HCT116 (cell line): ENCODE results near the gene RGS6. TPM values are rescaled to one million over a fixed set of nuclear protein-coding genes. Genes with fewer than 3 reads are reported as not detected.

Experiments used
- ATAC-seq: fragments of 200-7000 bp; cut with Tn5 transposase; 2 replicates; pipeline ENCODE4 v1.9.1; 2020; ENCODE audit warnings: mild to moderate bottlenecking, moderate library complexity
- BruUV-seq: library from RNA; stranded (reverse); fragments of 400-500 nt; replicated peaks from 2 replicates; lab custom pipeline; 2021; lab: Mats Ljungman, UMichigan
- CTCF ChIA-PET: fragments of 300-600 bp; sonication (Branson Sonifier 250); formaldehyde crosslinking; loops from one replicate; lab custom pipeline; 2021; ENCODE audit warnings: antibody characterized with exemption; lab: Charles Lee
- POLR2A ChIA-PET: fragments of 300-600, 350-600 bp; sonication (Branson Sonifier 250); formaldehyde crosslinking; loops from one replicate; lab custom pipeline; 2021; ENCODE audit warnings: antibody characterized with exemption; lab: Charles Lee
- RAD21 ChIA-PET, 2 experiments: fragments of 300-600 bp; sonication (Branson Sonifier 250); formaldehyde crosslinking; loops; one replicate each; lab custom pipeline; 2023; ENCODE audit warnings: low total read pairs in 2 of 2; ENCODE audit not compliant: uncharacterized antibody in 2 of 2, unreplicated experiment in 2 of 2, low non-redundant PET in 1 of 2; lab: Charles Lee
- DNase-seq: peaks from one replicate; pipeline ENCODE4 v3.0.0-alpha.2; 2010; ENCODE audit warnings: low read depth, low spot score
- H2AFZ ChIP-seq: fragments of 200-600 bp; shearing (Covaris generic), sonication (generic); 2 replicates; pipeline ENCODE4 v1.6.1; 2017; ENCODE audit warnings: low read depth, mixed run types, mixed read lengths, antibody characterized with exemption, low read length; ENCODE audit not compliant: poor library complexity, severe bottlenecking
- H3K27ac ChIP-seq: 2 replicates; pipeline ENCODE4 v1.5.1; 2012; ENCODE audit warnings: low read depth, low read length
- H3K27me3 ChIP-seq: fragments of 200-600 bp; sonication (generic); 2 replicates; pipeline ENCODE4 v1.6.1; 2016; ENCODE audit warnings: mixed run types, low read length, mixed read lengths; ENCODE audit not compliant: insufficient read depth
- H3K36me3 ChIP-seq, 2 experiments: fragments of 200-500 bp in 1 of 2; fragments of 200-600 bp in 1 of 2; sonication (Bioruptor generic) in 1 of 2; sonication (generic) in 1 of 2; 2 replicates each; pipeline versions ENCODE4 v1.5.1 to v1.6.1; 2014 to 2016; ENCODE audit warnings: low read length in 2 of 2, inconsistent platforms in 1 of 2, mixed read lengths in 1 of 2, mixed run types in 1 of 2; ENCODE audit not compliant: insufficient read depth in 2 of 2, control insufficient read depth in 1 of 2
- H3K4me1 ChIP-seq, 2 experiments: fragments of 200-600 bp in 1 of 2; sonication (generic) in 1 of 2; 2 replicates each; pipeline versions ENCODE4 v1.5.1 to v1.6.1; 2012 to 2017; ENCODE audit warnings: low read length in 2 of 2, inconsistent platforms in 1 of 2, mild to moderate bottlenecking in 1 of 2, mixed read lengths in 1 of 2, mixed run types in 1 of 2, moderate library complexity in 1 of 2; ENCODE audit not compliant: insufficient read depth in 2 of 2, control insufficient read depth in 1 of 2
- H3K4me2 ChIP-seq: fragments of 200-600 bp; sonication (generic); 2 replicates; pipeline ENCODE4 v1.6.1; 2017; ENCODE audit warnings: mixed run types, low read length, mixed read lengths
- H3K4me3 ChIP-seq, 2 experiments: fragments of 200-600 bp in 1 of 2; sonication (generic) in 1 of 2; replicated peaks in 1 of 2; 2 replicates each; pipeline ENCODE4 v1.5.1; 2011 to 2016; ENCODE audit warnings: low read length in 2 of 2, control low read depth in 1 of 2, low read depth in 1 of 2, mild to moderate bottlenecking in 1 of 2, mixed read lengths in 1 of 2, mixed run types in 1 of 2
- H3K79me2 ChIP-seq: fragments of 200-600 bp; sonication (generic); 2 replicates; pipeline ENCODE4 v1.6.1; 2017; ENCODE audit warnings: mild to moderate bottlenecking, mixed run types, low read length, moderate library complexity, mixed read lengths; ENCODE audit not compliant: insufficient read depth
- H3K9ac ChIP-seq: fragments of 200-600 bp; sonication (generic); 2 replicates; pipeline ENCODE4 v1.6.1; 2016; ENCODE audit warnings: low read length, mixed read lengths
- H3K9me2 ChIP-seq: fragments of 200-600 bp; sonication (generic), shearing (Covaris generic); 2 replicates; pipeline ENCODE4 v1.6.1; 2017; ENCODE audit warnings: mixed run types, mild to moderate bottlenecking, moderate library complexity; ENCODE audit not compliant: insufficient read depth
- H3K9me3 ChIP-seq, 2 experiments: fragments of 200-500 bp in 1 of 2; fragments of 200-600 bp in 1 of 2; sonication (Bioruptor generic) in 1 of 2; sonication (generic) in 1 of 2; 2 replicates each; pipeline ENCODE4 v1.6.1; 2014 to 2017; ENCODE audit warnings: low read length in 2 of 2, mixed read lengths in 2 of 2, inconsistent platforms in 1 of 2, low read depth in 1 of 2, mild to moderate bottlenecking in 1 of 2, mixed run types in 1 of 2, moderate library complexity in 1 of 2; ENCODE audit not compliant: control insufficient read depth in 1 of 2, insufficient read depth in 1 of 2
- H4K20me1 ChIP-seq: fragments of 200-600 bp; sonication (generic), shearing (Covaris generic); 2 replicates; pipeline ENCODE4 v1.6.1; 2017; ENCODE audit warnings: mixed run types, mild to moderate bottlenecking, moderate library complexity; ENCODE audit not compliant: insufficient read depth
- EGR1 ChIP-seq: IDR thresholded peaks from 2 replicates; pipeline ENCODE4 v1.6.1; 2012; ENCODE audit warnings: low read depth
- ELF1 ChIP-seq: IDR thresholded peaks from 2 replicates; pipeline ENCODE4 v1.6.1; 2012; ENCODE audit warnings: low read depth, borderline replicate concordance
- EZH2 ChIP-seq: fragments of 200-600 bp; sonication (generic); IDR thresholded peaks from 2 replicates; pipeline ENCODE4 v1.6.1; 2017; ENCODE audit warnings: antibody characterized with exemption, mixed run types
- EZH2phosphoT487 ChIP-seq: fragments of 200-600 bp; IDR thresholded peaks from 2 replicates; pipeline ENCODE4 v1.6.1; 2018; ENCODE audit warnings: antibody characterized with exemption, borderline replicate concordance
- FOSL1 ChIP-seq: IDR thresholded peaks from 2 replicates; pipeline ENCODE4 v1.6.1; 2012; ENCODE audit warnings: low read depth
- JUND ChIP-seq: IDR thresholded peaks from 2 replicates; pipeline ENCODE4 v1.6.1; 2012
- POLR2AphosphoS5 ChIP-seq: IDR thresholded peaks from 2 replicates; pipeline ENCODE4 v1.6.1; 2011; ENCODE audit warnings: mild to moderate bottlenecking, low read depth, low read length, moderate library complexity
- RAD21 ChIP-seq: IDR thresholded peaks from 2 replicates; pipeline ENCODE4 v1.6.1; 2012; ENCODE audit warnings: low read depth, mild to moderate bottlenecking
- SIN3A ChIP-seq: IDR thresholded peaks from 2 replicates; pipeline ENCODE4 v1.6.1; 2012; ENCODE audit warnings: low read depth
- SP1 ChIP-seq: IDR thresholded peaks from 2 replicates; pipeline ENCODE4 v1.6.1; 2012; ENCODE audit warnings: low read depth
- SRF ChIP-seq: IDR thresholded peaks from 2 replicates; pipeline ENCODE4 v1.6.1; 2012; ENCODE audit warnings: low read depth
- YY1 ChIP-seq: IDR thresholded peaks from 2 replicates; pipeline ENCODE4 v1.6.1; 2011; ENCODE audit warnings: low read length, low read depth, moderate library complexity, mild to moderate bottlenecking; ENCODE audit not compliant: insufficient replicate concordance; ENCODE audit errors: extremely low read depth
- ZNF274 ChIP-seq: fragments of 200-500 bp; sonication (Bioruptor generic); IDR thresholded peaks from 2 replicates; pipeline ENCODE4 v1.6.1; 2014; ENCODE audit warnings: mild to moderate bottlenecking, low read depth, low read length, inconsistent platforms
- intact Hi-C: fragments of 100-400 bp; cut with micrococcal nuclease; formaldehyde crosslinking; loops from 2 replicates; pipeline ENCODE4 v1.10.0; 2022
- total RNA-seq: library from RNA; stranded (reverse); gene quantifications from one replicate; pipeline ENCODE4 v1.2.1, GENCODE V29; 2021; ENCODE audit not compliant: unreplicated experiment
- TF ChIP-seq, protein P1 (sequence below): IDR thresholded peaks from 2 replicates; pipeline ENCODE4 v1.6.1; 2011; ENCODE audit warnings: mild to moderate bottlenecking, low read length, moderate library complexity; ENCODE audit not compliant: insufficient replicate concordance; ENCODE audit errors: extremely low read depth
- TF ChIP-seq, protein P2 (sequence below): IDR thresholded peaks from 2 replicates; pipeline ENCODE4 v1.6.1; 2012
- TF ChIP-seq, protein P3 (sequence below): IDR thresholded peaks from 2 replicates; pipeline ENCODE4 v1.6.1; 2012
- TF ChIP-seq, protein P4 (sequence below), 3 experiments: fragments of 200-600 bp in 1 of 3; sonication (generic) in 1 of 3; IDR thresholded peaks in 2 of 3; conservative IDR thresholded peaks in 1 of 3; 2 replicates each; pipeline ENCODE4 v1.5.1; 2012 to 2017; ENCODE audit warnings: low read depth in 2 of 3, low read length in 2 of 3, antibody characterized with exemption in 1 of 3, borderline replicate concordance in 1 of 3, control low read depth in 1 of 3, mild to moderate bottlenecking in 1 of 3, mixed read lengths in 1 of 3, mixed run types in 1 of 3, moderate library complexity in 1 of 3; ENCODE audit not compliant: insufficient read depth in 1 of 3

RGS6 gene
- total RNA-seq, 1 experiment from 2014 or later: 4.7 TPM

DNA sequence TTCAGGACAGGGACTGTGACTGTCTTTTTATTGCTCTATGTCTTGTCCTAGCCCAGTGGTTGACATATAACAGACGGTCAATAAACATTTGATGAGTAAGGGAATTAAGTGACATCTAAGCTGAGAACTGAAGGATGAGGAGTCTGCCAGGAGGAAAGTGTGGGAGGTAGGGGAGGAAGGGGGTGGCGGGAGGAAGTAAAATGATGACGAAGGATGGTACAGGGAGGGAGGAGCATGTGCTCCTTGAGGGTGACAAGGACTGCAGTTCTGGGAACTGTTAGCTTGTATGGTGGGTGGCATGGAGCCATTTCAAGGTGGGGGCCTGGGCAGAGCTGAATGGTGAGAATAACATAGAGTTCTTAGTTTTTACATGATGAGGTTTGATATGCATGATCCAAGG is 64.4 kb downstream of the RGS6 start (continued):
- TF ChIP-seq, protein P1, sequence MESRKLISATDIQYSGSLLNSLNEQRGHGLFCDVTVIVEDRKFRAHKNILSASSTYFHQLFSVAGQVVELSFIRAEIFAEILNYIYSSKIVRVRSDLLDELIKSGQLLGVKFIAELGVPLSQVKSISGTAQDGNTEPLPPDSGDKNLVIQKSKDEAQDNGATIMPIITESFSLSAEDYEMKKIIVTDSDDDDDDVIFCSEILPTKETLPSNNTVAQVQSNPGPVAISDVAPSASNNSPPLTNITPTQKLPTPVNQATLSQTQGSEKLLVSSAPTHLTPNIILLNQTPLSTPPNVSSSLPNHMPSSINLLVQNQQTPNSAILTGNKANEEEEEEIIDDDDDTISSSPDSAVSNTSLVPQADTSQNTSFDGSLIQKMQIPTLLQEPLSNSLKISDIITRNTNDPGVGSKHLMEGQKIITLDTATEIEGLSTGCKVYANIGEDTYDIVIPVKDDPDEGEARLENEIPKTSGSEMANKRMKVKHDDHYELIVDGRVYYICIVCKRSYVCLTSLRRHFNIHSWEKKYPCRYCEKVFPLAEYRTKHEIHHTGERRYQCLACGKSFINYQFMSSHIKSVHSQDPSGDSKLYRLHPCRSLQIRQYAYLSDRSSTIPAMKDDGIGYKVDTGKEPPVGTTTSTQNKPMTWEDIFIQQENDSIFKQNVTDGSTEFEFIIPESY: no peak
- TF ChIP-seq SP1: no peak

DNA sequence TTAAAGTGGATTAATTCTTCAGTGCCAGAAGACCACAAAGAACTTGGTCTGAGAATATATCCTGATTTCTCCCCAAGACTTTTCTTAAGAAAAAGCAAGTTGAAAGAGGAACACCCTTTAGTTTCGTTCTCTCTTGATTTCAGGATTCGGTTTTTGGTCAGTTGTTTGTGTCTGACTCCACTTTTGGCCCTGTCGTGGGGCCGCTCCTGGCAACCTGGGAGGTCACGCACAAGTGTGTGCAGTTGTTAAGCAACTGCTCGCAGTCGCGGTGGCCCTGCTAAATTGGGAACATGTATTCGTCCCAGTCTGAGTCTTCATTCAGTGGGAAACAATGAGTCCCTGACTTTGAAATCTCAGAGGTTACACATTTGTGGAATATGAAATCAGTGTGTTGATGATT is 68.7 kb downstream of the RGS6 start:
- Histone ChIP-seq H3K9me2 (no peaks in the 10 kb centered on the region), H3K4me1 (no peaks in the 10 kb centered on the region), H3K9ac (no peak overlapping the region), H3K27me3 (no peaks in the 10 kb centered on the region), H3K27ac (no peak overlapping the region), H4K20me1 (no peaks in the 10 kb centered on the region), H3K4me2 (no peak overlapping the region), H3K79me2 (no peaks in the 10 kb centered on the region), H3K36me3 (no peaks in the 10 kb centered on the region), H3K4me3 (no peak overlapping the region), H2AFZ (no peak overlapping the region), H3K9me3 (no peaks in the 10 kb centered on the region)
- BruUV-seq: no TSS peak
- RAD21 ChIA-PET: no interaction called here
- POLR2A ChIA-PET: no interaction called here
- CTCF ChIA-PET: no interaction called here
- no peak for ATAC-seq
- intact Hi-C loops: no loop called here
- DNase-seq: no peak
- no peak for TF ChIP-seq ELF1
- TF ChIP-seq RAD21: no peak
- no peak for TF ChIP-seq SRF
- TF ChIP-seq, protein P1: no peak
- no peak for TF ChIP-seq YY1
- TF ChIP-seq EGR1: no peak
- no peak for TF ChIP-seq EZH2phosphoT487
- no peak for TF ChIP-seq FOSL1
- TF ChIP-seq ZNF274: no peak
- TF ChIP-seq, protein P2, sequence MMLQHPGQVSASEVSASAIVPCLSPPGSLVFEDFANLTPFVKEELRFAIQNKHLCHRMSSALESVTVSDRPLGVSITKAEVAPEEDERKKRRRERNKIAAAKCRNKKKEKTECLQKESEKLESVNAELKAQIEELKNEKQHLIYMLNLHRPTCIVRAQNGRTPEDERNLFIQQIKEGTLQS: no peak
- TF ChIP-seq SP1: no peak
- TF ChIP-seq, protein P3, sequence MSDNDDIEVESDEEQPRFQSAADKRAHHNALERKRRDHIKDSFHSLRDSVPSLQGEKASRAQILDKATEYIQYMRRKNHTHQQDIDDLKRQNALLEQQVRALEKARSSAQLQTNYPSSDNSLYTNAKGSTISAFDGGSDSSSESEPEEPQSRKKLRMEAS: no peak
- TF ChIP-seq, protein P4, sequence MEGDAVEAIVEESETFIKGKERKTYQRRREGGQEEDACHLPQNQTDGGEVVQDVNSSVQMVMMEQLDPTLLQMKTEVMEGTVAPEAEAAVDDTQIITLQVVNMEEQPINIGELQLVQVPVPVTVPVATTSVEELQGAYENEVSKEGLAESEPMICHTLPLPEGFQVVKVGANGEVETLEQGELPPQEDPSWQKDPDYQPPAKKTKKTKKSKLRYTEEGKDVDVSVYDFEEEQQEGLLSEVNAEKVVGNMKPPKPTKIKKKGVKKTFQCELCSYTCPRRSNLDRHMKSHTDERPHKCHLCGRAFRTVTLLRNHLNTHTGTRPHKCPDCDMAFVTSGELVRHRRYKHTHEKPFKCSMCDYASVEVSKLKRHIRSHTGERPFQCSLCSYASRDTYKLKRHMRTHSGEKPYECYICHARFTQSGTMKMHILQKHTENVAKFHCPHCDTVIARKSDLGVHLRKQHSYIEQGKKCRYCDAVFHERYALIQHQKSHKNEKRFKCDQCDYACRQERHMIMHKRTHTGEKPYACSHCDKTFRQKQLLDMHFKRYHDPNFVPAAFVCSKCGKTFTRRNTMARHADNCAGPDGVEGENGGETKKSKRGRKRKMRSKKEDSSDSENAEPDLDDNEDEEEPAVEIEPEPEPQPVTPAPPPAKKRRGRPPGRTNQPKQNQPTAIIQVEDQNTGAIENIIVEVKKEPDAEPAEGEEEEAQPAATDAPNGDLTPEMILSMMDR (IDR thresholded peaks at IDR 0.05 in 2 of 3, conservative IDR thresholded peaks at IDR 0.05 in 1 of 3; ENCODE audit: borderline replicate concordance in 1 of 3, insufficient read depth in 1 of 3, low read depth in 2 of 3, low read length in 2 of 3): no peak
- TF ChIP-seq EZH2: no peak
- TF ChIP-seq POLR2AphosphoS5: no peak
- TF ChIP-seq JUND: no peak
- no peak for TF ChIP-seq SIN3A
